ENCODE measurements around the gene SFI1.
"Not testable (repeated sequence)": the region's sequence is repeated elsewhere in the genome, so short reads cannot be mapped to it uniquely, and the experiment has no call there.

Gene SFI1, protein sequence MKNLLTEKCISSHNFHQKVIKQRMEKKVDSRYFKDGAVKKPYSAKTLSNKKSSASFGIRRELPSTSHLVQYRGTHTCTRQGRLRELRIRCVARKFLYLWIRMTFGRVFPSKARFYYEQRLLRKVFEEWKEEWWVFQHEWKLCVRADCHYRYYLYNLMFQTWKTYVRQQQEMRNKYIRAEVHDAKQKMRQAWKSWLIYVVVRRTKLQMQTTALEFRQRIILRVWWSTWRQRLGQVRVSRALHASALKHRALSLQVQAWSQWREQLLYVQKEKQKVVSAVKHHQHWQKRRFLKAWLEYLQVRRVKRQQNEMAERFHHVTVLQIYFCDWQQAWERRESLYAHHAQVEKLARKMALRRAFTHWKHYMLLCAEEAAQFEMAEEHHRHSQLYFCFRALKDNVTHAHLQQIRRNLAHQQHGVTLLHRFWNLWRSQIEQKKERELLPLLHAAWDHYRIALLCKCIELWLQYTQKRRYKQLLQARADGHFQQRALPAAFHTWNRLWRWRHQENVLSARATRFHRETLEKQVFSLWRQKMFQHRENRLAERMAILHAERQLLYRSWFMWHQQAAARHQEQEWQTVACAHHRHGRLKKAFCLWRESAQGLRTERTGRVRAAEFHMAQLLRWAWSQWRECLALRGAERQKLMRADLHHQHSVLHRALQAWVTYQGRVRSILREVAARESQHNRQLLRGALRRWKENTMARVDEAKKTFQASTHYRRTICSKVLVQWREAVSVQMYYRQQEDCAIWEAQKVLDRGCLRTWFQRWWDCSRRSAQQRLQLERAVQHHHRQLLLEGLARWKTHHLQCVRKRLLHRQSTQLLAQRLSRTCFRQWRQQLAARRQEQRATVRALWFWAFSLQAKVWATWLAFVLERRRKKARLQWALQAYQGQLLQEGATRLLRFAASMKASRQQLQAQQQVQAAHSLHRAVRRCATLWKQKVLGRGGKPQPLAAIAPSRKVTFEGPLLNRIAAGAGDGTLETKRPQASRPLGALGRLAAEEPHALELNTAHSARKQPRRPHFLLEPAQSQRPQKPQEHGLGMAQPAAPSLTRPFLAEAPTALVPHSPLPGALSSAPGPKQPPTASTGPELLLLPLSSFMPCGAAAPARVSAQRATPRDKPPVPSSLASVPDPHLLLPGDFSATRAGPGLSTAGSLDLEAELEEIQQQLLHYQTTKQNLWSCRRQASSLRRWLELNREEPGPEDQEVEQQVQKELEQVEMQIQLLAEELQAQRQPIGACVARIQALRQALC

DNA sequence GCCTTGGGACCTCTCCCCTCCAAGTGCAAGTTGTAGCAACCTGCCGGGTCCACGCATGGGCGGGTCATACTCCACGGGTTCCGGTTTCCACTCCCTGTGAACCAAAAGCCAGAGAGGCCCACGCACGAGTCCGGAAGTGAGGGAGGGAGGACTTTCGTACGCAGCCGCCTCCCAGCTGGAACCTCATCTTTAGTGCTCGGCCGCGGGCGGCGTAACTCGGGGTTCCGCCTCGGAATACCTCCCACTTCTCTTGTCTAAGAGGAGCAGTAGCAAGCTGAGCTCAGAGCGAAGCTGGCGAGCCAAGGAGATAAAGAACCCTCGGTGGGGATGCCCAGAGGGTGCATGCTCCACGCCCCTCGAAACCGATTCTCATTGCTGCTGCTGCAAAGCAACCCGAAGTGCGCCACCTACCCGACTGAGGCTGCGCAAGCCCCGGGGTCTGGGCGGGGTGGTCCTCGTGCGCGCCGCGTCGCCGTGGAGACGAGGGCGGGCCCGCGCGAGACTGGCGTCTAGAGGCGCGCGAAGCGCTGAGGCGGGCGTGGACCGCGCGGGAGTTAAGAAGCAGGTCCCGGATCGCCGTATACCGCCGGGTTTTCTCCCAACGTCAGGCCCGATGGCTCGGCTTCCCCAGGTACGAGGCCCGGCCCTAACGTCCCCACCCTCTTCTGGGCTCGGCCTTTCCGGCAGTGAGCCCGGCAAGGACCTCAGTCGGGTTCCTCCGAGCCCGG is at the start of gene SFI1:
SFI1 (plus strand) TSS at position 530 of the 728 bp plus-strand sequence. CDS start 11,749 bp downstream, outside the sequence.
- peak; percentile 94 for DNase-seq (ENCODE audit: low read depth)

DNA sequence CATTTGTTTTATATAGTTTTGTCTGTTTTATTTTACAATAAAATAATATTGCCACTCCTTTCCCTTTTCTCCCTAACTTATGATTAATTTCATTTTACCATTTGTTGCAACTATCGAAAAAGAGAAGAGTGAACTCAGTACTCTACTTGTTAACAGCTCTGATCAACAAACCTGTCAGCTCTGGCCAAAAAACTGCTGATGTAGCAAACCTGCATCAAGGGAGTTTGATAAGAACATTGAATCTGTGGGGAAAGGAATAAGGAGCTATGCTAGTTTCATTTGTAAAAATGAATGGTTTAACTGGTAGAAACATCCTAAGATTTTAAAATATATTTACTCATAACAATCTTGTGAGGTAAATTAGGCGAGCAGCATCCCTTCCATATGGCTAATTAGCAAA is 49.6 kb upstream of the SFI1 start:
- no peak for DNase-seq (ENCODE audit: low read depth)

DNA sequence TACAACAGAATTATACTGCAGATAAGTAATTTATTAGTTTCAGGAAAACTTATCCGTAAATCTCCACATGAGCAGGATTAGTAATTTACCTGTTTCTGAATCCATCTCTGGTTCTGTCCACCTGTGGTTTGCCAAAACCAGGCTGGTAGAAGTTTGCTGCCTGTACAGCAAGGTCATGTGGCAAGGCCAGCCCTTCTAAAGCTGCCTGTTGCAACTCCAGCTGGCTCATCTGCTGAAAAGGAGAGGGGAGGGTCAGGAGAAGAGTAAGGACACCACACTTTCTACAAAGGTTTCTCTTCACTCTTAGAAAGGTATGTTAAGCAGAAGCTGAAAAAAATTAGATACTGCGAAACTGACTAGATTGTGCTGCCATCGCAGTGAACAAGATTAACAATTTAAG is 49.0 kb upstream of the SFI1 start:
- DNase-seq (ENCODE audit: low read depth) = no peak

DNA sequence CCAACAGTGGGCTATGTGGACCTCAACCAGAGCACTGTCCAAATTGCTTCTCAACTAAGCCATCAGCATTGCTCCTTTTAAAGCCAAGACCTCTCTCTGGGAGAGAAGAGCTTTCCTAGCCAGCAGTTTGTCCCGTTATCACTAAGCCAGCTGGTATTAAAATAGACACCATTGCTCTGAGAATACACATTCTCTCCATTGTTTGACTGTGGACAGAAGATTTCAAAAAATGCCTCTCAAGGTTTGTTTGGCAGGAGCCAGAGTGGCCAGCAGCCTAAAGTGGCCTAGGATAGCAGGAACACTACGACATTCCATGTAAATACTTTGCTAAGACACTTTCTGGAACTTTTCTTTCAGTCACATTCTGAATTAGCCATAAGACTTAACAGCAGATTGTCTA is 48.0 kb upstream of the SFI1 start:
- DNase-seq (ENCODE audit: low read depth) = no peak

DNA sequence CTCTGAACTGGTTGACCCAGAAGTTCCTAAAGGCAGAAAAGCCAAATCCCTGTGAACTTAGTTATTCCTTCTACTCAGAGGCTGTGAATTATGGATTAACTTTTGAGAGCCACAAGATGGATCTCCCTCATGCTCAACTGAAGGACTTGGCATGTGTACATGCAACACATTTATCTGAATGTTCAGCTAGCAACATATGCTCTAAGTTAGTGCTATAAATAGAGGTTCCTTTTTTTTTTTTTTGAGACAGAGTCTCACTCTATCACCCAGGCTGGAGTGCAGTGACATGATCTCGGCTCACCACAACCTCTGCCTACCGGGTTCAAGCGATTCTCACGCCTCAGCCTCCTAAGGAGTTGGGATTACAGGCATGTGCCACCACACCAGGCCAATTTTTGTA is 46.8 kb upstream of the SFI1 start:
- DNase-seq (ENCODE audit: low read depth) = no peak

DNA sequence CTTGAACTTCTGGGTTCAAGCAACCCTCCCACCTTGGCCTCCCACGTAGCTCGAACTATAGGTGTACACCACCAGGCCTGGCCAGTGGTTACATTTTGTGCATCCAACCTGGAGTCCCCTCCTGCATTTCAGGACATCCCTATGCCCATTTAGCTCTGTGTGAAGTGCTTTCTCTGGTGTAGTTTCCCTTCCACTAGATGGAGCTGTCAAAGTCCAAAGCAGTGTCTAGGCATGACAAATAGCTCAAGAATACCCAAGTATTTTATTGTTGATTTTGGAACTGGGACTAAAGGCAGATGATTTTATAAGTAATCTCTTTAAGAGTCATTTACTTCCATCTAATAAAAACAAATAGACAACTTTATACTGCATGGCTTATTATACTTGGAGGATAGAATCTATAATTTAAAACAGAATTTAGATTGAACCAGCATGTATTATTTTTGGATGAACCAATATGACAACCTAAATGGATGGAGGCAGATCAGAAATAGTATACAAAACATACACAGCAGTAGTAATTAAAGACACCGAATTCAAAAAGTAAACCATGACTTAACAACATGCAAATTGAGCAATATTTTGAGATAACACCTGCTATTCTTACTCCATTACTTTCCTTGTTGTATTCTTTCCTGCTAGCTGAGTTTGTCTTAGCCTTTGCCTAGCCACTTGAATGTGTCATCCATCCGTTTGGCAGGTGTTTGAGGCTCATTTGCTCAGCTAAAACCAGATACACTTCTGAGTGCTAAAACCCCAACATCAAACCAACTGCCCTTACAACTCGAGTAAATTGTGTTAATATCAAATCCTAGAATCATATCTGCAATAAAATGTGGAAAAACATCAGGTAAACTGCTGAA is 44.4 kb upstream of the SFI1 start:
- DNase-seq (ENCODE audit: low read depth) = no peak

DNA sequence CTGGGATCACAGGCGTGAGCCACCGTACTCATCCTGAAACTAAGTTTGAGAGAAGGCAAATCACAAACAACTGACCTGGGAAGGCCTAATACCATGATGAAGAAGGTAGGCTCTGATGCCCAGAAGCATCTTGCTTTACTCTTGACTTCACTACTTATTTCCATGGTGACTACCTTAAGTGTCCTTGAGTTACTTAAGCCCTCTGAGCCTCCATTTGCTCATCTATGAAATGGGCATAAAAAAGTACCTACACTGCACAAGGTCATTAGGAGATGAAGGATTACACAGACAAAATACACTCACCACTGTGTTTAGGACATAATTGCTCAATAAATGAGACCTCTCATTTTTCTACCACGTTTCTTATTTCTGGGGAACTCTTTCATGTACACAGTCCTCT is 34.6 kb upstream of the SFI1 start:
- no peak for DNase-seq (ENCODE audit: low read depth)

DNA sequence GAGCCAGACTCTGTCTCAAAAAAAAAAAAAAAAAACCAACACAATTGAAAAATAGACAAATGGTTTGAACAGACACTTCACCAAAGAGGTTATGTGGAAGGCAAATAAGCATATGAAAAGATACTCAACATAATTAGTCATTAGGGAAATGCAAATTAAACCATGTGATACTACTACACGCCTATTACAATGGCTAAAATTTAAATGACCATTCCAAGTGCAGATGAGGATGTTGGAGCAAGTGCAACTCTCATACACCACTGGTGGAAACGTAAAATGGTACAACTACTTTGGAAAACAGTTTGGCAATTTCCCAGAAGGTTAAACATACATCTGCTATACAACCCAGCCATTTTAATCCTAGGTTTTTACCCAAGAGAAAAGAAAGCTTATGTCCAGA is 31.0 kb upstream of the SFI1 start:
- no peak for DNase-seq (ENCODE audit: low read depth)

DNA sequence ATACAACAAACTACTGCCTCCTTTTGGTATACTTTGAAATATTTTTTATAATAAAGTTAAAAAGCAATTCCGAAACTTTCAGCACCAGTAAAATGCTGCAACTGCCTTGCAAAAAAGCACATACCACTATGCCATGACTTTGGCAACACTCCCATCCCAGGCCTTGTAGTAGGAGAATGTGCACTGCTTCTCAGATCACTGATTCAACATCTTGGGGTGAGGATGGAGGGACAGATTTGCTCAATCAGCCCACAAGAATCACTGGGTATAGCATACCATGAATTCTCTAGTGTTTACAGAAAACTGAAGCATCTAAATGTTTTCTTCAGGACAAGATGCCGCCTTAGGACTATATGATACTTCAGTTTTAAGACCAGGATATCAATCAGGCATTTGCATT is 21.6 kb upstream of the SFI1 start:
- DNase-seq (ENCODE audit: low read depth) = no peak

DNA sequence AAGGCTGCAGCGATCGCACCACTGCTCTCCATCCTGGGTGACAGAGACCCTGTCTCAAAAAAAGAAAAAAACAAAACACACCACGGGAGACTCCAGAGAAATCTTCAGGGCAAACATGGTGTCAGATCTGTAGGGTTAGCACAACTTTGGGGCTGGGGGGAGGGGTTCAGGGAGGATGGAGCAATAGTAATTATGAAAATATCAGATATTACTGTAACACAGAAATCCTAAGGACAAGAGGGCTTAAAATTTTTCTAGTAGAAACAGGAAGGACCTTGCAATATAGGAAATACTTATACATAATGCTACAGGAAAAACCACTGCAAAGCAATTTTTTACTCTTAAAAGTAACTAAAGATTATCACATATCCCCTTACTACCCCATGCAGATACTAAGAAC is 20.5 kb upstream of the SFI1 start:
- DNase-seq (ENCODE audit: low read depth) = no peak

DNA sequence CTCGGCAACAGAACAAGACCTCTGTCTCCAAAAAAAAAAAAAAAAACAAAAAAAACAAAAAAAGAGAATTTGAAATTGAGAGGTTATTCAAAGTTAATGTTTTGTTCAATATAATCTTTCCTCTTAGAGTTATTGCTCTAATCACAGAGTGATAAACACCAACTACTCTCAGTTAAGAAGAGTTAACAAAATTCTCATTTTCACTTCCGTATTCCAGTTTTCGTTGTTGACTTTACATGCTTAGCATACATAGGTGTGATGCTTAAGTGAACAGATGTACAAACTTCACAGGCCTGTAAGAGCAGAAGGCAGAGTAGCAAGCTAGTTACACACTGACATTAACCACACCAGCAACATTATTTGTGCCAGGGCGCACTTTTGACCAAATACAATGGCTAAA is 19.0 kb upstream of the SFI1 start:
- no peak for DNase-seq (ENCODE audit: low read depth)

DNA sequence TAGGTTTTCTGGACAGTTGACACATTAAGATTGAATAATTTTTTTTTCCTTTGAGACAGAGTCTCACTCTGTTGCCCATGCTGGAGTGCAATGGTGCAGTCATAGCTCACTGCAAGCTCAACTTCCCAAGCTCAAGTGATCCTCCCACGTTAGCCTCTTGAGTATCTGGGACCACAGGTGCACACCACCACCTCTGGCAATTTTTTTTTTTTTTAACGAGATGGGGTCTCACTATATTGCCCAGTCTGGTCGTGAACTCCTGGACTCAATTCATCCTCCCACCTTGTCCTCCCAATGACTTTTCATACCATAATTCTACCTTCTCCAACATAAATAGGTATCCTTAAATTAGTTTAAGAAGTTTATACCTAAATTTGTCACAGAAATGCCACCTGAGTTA is 15.2 kb upstream of the SFI1 start:
- DNase-seq (ENCODE audit: low read depth) = no peak

DNA sequence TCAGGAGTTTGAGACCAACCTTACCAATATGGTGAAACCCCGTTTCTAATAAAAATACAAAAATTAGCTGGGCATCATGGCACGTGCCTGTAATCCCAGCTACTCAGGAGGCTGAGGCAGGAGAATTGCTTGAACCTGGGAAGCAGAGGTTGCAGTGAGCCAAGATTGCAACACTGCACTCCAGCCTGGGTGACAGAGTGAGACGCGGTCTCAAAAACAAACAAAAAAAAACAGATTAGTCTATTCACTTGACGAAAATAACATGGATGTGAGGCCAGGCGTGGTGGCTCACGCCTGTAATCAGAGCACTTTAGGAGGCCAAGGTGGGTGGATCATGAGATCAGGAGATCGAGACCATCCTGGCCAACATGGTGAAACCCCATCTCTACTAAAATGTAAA is 13.9 kb upstream of the SFI1 start:
- DNase-seq (ENCODE audit: low read depth) = not testable (repeated sequence)

DNA sequence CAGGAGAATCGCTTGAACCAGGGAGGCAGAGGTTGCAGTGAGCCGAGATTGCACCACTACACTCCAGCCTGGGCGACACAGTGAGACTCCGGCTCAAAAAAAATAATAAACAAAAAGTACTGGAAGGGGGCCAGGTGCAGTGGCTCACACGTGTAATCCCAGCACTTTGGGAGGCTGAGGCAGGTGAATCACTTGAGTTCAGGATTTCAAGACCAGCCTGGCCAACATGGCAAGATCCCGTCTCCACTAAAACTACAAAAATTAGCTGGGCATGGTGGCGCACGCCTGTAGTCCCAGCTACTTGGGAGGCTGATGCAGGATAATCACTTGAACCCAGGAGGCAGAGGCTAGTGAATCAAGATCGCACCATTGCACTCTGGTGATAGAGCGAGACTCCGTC is 10.0 kb upstream of the SFI1 start:
- DNase-seq (ENCODE audit: low read depth) = not testable (repeated sequence)

DNA sequence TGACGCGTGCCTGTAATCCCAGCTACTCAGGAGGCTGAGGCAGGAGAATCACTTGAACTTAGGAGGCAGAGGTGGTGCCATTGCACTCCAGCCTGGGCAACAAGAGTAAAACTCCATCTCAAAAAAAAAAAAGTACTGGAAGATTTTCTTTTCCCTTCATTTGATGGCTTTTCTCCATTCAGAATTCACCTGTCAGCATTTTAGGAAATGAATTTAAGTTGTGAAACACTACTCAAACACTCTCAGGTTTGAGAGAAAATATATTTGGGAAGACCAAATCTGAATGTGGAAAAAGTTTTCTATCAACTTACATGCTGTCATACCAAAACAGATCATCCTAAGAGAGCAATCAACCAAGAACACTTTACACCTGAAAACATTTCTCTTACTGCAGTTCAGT is 9.4 kb upstream of the SFI1 start:
- DNase-seq (ENCODE audit: low read depth) = no peak

DNA sequence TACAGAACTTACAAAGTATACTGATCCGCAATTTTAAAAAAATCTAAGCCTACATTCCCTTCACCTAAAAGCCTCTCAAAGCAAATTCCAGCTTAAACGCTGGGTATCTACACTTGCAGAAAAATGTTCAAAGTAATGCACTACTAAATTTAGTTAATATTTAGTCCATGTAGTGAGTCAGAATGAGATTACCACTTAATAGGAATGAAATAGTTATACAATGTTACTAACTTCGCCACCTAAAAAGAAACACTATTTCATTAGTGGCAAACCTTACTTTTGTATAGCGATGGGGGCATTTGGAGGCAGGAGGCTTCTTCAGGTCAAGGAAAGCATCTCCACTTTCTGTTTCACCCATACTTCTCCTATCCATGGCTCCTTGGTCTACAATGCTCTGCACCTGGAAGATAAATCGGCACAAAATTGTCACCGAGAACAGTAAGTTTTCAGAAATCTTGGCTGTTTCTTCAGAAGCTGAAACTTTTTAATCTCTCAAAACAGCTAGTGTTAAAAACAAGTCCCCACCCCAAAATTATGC is 7.9 kb upstream of the SFI1 start:
- DNase-seq (ENCODE audit: low read depth) = no peak

DNA sequence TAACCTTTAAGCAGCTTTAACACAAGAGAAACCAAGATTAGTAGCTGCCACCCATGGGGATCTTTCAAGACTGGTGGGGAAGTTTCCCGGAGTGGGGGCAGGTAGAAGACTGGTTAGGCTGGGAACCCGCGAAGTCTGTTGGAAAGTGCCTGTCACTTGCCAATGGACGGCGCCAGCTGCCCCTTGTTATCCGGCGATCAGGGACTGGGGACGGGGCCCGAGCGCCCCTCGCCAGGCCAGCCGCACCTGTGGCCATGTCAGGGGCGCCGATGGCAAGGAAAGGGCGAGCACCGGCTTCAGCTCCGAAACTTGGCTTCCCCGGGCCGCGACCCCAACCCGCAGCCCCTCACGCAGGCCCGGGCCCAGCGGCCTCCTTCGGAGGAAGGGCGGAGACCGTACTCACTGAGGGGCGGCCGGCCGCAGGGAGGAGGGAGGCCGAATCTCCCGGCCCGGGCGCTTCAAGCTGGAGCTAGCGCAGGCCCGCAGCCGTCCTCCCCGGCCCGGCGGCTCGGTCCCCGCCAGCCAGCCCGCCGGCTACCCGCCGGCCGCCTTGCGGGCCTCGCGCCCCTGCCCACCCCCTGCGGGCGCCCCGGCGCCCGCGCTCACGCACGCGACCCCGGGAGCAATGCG is 7.2 kb upstream of the SFI1 start:
- peak; percentile 29 for DNase-seq (ENCODE audit: low read depth)

DNA sequence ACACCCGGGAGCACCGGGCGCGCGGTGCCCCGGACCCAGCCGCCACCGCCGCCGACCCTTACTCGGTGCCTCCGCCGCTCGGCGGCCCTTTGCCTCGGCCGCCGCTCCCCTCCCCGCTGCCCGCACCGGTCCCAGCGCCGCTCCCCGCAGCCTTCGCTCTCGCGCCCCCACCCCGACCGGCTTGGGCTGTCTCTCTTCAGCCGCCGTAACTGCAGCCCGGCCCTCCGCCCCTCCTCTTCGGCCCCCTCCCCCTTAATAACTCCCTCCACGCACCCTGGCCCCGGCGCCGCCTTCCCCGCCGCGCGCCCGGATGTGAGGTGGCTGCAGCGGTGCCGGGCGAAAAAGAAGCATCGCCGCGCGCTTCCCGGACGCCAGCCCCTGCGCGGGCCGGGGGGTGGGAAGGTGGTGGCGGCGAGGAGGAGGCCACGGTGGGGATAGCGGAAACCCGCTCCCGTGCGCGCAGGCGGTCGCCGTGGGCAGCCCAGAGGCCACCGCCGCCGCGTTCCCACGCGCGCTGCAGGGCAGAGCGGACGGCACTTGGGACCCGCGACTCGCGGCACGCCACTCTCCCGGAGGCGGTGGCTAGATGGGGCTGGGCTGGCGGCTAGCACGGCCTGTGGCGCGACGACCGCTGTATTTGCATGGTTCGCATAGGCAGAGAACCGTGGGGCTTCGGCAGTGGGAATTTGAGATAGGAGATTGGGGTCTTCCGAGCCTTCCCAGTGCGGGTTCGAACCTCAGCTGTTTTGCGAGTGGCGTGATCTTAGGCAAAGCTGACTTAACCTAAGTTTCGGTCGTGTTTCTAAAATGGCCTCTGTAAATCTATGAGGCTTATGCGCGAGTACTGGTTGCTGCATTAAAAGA is 6.5 kb upstream of the SFI1 start, which contains the start of gene EIF4ENIF1:
EIF4ENIF1 (minus strand) TSS at position 211 of the 864 bp plus-strand sequence. CDS start 1,124 bp downstream, outside the sequence.
- peak; percentile 78 for DNase-seq (ENCODE audit: low read depth)

DNA sequence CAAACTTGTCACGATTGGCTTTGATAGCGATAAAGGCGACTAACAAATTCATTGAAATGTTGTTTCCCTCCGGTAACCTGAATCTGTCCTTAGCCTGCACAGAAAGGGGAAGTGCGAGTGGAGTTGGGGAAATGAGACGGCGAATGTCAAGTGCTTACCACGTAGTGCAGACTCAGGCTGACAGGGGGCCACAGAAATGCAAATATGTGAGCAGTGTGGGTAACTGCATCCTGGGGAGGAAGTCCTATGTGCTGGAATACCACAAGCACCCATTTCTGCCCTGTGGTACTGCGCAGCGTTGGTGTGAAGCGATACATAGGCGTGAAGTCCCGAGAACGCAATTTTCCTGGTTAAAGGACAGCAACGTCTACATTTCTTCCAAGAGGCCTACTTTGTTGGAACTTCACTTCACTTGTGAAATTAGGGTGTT is 5.8 kb upstream of the SFI1 start:
- peak; percentile 30 for DNase-seq (ENCODE audit: low read depth)

All from activated T-helper 9 cell treated with anti-CD3 and anti-CD28 coated beads, Interleukin-2, amount 50 U/mL, for 16 hours (primary cell).